T-helper 1 cell (primary cell): ENCODE measurements around the gene TNKS2.
"Not testable (repeated sequence)": the region's sequence is repeated elsewhere in the genome, so short reads cannot be mapped to it uniquely, and the experiment has no call there.

Experiments used
- DNase-seq, 5 donors: peaks; one replicate each; pipeline ENCODE4 v3.0.0-alpha.2; 2012 to 2020

Gene TNKS2

GRCh38 chr10:91879515-91880170, 81.4 kb downstream of the TNKS2 start:
- no peak for DNase-seq

- DNase-seq, result no peak
Observed at GRCh38 chr10:91880310-91880709, 82.1 kb downstream of the TNKS2 start.

- DNase-seq, result no peak
Observed at GRCh38 chr10:91883549-91884444, 85.6 kb downstream of the TNKS2 start.

- no peak for DNase-seq
Observed at GRCh38 chr10:91884536-91884935, 86.3 kb downstream of the TNKS2 start.

- DNase-seq, result no peak
Observed at GRCh38 chr10:91885362-91886079, 87.3 kb downstream of the TNKS2 start.

- no peak for DNase-seq
Observed at GRCh38 chr10:91886954-91887271, 88.7 kb downstream of the TNKS2 start.

GRCh38 chr10:91887272-91888076, 89.2 kb downstream of the TNKS2 start:
- DNase-seq, result peak in 1 of 5 donors; percentile 4

GRCh38 chr10:91891125-91892001, 93.1 kb downstream of the TNKS2 start:
- no peak for DNase-seq

- DNase-seq, result no peak
Observed at GRCh38 chr10:91893051-91893450, 94.8 kb downstream of the TNKS2 start.

- not testable (repeated sequence) for DNase-seq
Observed at GRCh38 chr10:91894261-91894685, 96.0 kb downstream of the TNKS2 start.

- DNase-seq, result no peak
Observed at GRCh38 chr10:91896212-91896756, 98.1 kb downstream of the TNKS2 start.

- no peak for DNase-seq
Observed at GRCh38 chr10:91897421-91897820, 99.2 kb downstream of the TNKS2 start.

GRCh38 chr10:91901784-91902677, 103.8 kb downstream of the TNKS2 start:
- DNase-seq, result peak in 1 of 5 donors; percentile 85

- DNase-seq, result no peak
Observed at GRCh38 chr10:91907033-91907594, 108.9 kb downstream of the TNKS2 start.

GRCh38 chr10:91907914-91908336, 109.7 kb downstream of the TNKS2 start:
- DNase-seq, result no peak

- DNase-seq, result peak; percentile 33 to 84 (median 39)
Observed at GRCh38 chr10:91908337-91909116, 110.3 kb downstream of the TNKS2 start.

GRCh38 chr10:91909117-91909677, 111.0 kb downstream of the TNKS2 start, which contains the start of gene FGFBP3:
FGFBP3 (minus strand) TSS chr10:91909486; CDS start chr10:91908969, 517 bp downstream.
- peak in 1 of 5 donors; percentile 26 for DNase-seq

GRCh38 chr10:91910467-91910866, 112.2 kb downstream of the TNKS2 start:
- no peak for DNase-seq
